Neural progenitor cell (in vitro differentiated cells): ENCODE data around the gene GOLGA5. TPM values are rescaled to one million over a fixed set of nuclear protein-coding genes. Genes with fewer than 3 reads are reported as not detected.

Source experiments
- DNase-seq: peaks from one replicate; pipeline ENCODE4 v3.0.0-alpha.2; 2016; ENCODE audit warnings: low spot score
- H2AFZ ChIP-seq: fragments of 200-600 bp; sonication (generic); replicated peaks from 2 replicates; pipeline ENCODE4 v1.6.1; 2016; ENCODE audit warnings: antibody characterized with exemption
- H3F3A ChIP-seq: fragments of 200-600 bp; sonication (generic); 2 replicates; pipeline ENCODE4 v1.6.1; 2016; ENCODE audit warnings: antibody characterized with exemption, low read depth
- H3K27ac ChIP-seq: fragments of 200-600 bp; sonication (generic); 2 replicates; pipeline ENCODE4 v1.5.1; 2016; ENCODE audit warnings: mild to moderate bottlenecking
- H3K27me3 ChIP-seq: fragments of 200-600 bp; sonication (generic); 2 replicates; pipeline ENCODE4 v1.6.1; 2016; ENCODE audit warnings: mild to moderate bottlenecking, moderate library complexity
- H3K36me3 ChIP-seq: fragments of 200-600 bp; sonication (generic); 2 replicates; pipeline ENCODE4 v1.5.1; 2016
- H3K4me1 ChIP-seq: fragments of 200-600 bp; sonication (generic); 2 replicates; pipeline ENCODE4 v1.6.1; 2016; ENCODE audit warnings: mixed run types
- H3K4me2 ChIP-seq: fragments of 200-600 bp; sonication (generic); 2 replicates; pipeline ENCODE4 v1.6.1; 2016
- H3K4me3 ChIP-seq: fragments of 200-600 bp; sonication (generic); 2 replicates; pipeline ENCODE4 v1.5.1; 2016
- H3K79me2 ChIP-seq: fragments of 200-600 bp; sonication (generic); 2 replicates; pipeline ENCODE4 v1.6.1; 2016; ENCODE audit warnings: low read depth
- H3K9ac ChIP-seq: fragments of 200-600 bp; sonication (generic); 2 replicates; pipeline ENCODE4 v1.6.1; 2016
- H3K9me3 ChIP-seq: fragments of 200-600 bp; sonication (generic); 2 replicates; pipeline ENCODE4 v1.5.1; 2016; ENCODE audit warnings: low read depth
- H4K20me1 ChIP-seq: fragments of 200-600 bp; sonication (generic); 2 replicates; pipeline ENCODE4 v1.6.1; 2016; ENCODE audit warnings: low read depth
- H3K27ac Mint-ChIP-seq: 3 replicates; pipeline ENCODE4 v1.8.0; 2021; ENCODE audit warnings: mixed read lengths
- H3K27me3 Mint-ChIP-seq: 2 replicates; pipeline ENCODE4 v1.8.0; 2022; ENCODE audit warnings: low read depth, mild to moderate bottlenecking, inconsistent platforms, moderate library complexity, mixed read lengths; ENCODE audit not compliant: insufficient read depth
- H3K36me3 Mint-ChIP-seq: 3 replicates; pipeline ENCODE4 v1.8.0; 2021; ENCODE audit warnings: mixed read lengths
- H3K4me1 Mint-ChIP-seq: 3 replicates; pipeline ENCODE4 v1.8.0; 2021; ENCODE audit warnings: mixed read lengths
- H3K4me3 Mint-ChIP-seq: 3 replicates; pipeline ENCODE4 v1.8.0; 2021; ENCODE audit warnings: mild to moderate bottlenecking, moderate library complexity, mixed read lengths
- H3K9me3 Mint-ChIP-seq: 3 replicates; pipeline ENCODE4 v1.8.0; 2020; ENCODE audit warnings: mixed read lengths
- EZH2 ChIP-seq: fragments of 200-600 bp; sonication (generic); IDR thresholded peaks from 2 replicates; pipeline ENCODE4 v1.6.1; 2017; ENCODE audit warnings: antibody characterized with exemption, mild to moderate bottlenecking, moderate library complexity
- EZH2phosphoT487 ChIP-seq: fragments of 200-600 bp; sonication (generic); IDR thresholded peaks from 2 replicates; pipeline ENCODE4 v1.6.1; 2017; ENCODE audit warnings: antibody characterized with exemption
- total RNA-seq: library from RNA; depleted of rRNA; stranded (reverse); fragments of >200 nt; gene quantifications from 2 replicates; pipeline ENCODE4 v1.2.3, GENCODE V29; 2015; ENCODE audit warnings: low replicate concordance

GOLGA5 gene
- total RNA-seq, 1 donor from 2014 or later: 34.2 TPM

- H3F3A ChIP-seq: no peaks in the 10 kb centered on the region
- TF ChIP-seq EZH2: no peak
- no peak for TF ChIP-seq EZH2phosphoT487
- peaks cover 14% of the 10 kb centered on the region for H3K27me3 Mint-ChIP-seq
- H3K4me3 Mint-ChIP-seq: no peak overlapping the region
- no peaks in the 10 kb centered on the region for H4K20me1 ChIP-seq
- H3K36me3 Mint-ChIP-seq: no peaks in the 10 kb centered on the region
- H3K4me1 ChIP-seq: no peaks in the 10 kb centered on the region
- H3K9ac ChIP-seq: no peak overlapping the region
- H3K4me2 ChIP-seq: no peak overlapping the region
- no peak overlapping the region for H2AFZ ChIP-seq
- no peaks in the 10 kb centered on the region for H3K36me3 ChIP-seq
- peaks cover 8% of the 10 kb centered on the region for H3K9me3 Mint-ChIP-seq
- H3K27me3 ChIP-seq: no peaks in the 10 kb centered on the region
- no peak for DNase-seq
- no peak overlapping the region for H3K27ac Mint-ChIP-seq
- H3K4me1 Mint-ChIP-seq: peaks cover 5% of the 10 kb centered on the region
- H3K4me3 ChIP-seq: no peak overlapping the region
- H3K9me3 ChIP-seq: no peaks in the 10 kb centered on the region
- H3K79me2 ChIP-seq: no peaks in the 10 kb centered on the region
- H3K27ac ChIP-seq: no peak overlapping the region
These were observed 94.8 kb downstream of the GOLGA5 start for GRCh38 chr14:92888896-92889295.

Other genes starting within 250 kb of the GOLGA5 start
- 71.8 and 87.0 TPM in 2 replicates for gene LGMN, start 45.7 kb upstream of the GOLGA5 start, total RNA-seq
- gene CHGA, start 128.8 kb downstream of the GOLGA5 start, total RNA-seq: 0.77 TPM in 1 of 2 replicates, not detected in the other